HG03025 (cell line): Measurements from ENCODE around the gene CLN6.
A peak's percentile ranks its signal among the peaks of the same experiment; 100 is the strongest.
"Not testable (repeated sequence)": the region's sequence is repeated elsewhere in the genome, so short reads cannot be mapped to it uniquely, and the experiment has no call there.

Source experiments
- ATAC-seq: cut with Tn5 transposase; IDR thresholded peaks from one replicate; pipeline ENCODE4 v1.9.1; 2021; ENCODE audit warnings: mild to moderate bottlenecking, moderate library complexity; ENCODE audit not compliant: unreplicated experiment, low FRiP score

CLN6 gene

GRCh38 chr15:68256675-68257450 lies 27.3 kb upstream of the CLN6 start:
- no peak for ATAC-seq

- ATAC-seq, result no peak
Observed at GRCh38 chr15:68252925-68253534, 23.5 kb upstream of the CLN6 start.

GRCh38 chr15:68249058-68249713 lies 19.7 kb upstream of the CLN6 start:
- ATAC-seq, result no peak

- no peak for ATAC-seq
Observed at GRCh38 chr15:68244235-68244634, 14.7 kb upstream of the CLN6 start.

DNA sequence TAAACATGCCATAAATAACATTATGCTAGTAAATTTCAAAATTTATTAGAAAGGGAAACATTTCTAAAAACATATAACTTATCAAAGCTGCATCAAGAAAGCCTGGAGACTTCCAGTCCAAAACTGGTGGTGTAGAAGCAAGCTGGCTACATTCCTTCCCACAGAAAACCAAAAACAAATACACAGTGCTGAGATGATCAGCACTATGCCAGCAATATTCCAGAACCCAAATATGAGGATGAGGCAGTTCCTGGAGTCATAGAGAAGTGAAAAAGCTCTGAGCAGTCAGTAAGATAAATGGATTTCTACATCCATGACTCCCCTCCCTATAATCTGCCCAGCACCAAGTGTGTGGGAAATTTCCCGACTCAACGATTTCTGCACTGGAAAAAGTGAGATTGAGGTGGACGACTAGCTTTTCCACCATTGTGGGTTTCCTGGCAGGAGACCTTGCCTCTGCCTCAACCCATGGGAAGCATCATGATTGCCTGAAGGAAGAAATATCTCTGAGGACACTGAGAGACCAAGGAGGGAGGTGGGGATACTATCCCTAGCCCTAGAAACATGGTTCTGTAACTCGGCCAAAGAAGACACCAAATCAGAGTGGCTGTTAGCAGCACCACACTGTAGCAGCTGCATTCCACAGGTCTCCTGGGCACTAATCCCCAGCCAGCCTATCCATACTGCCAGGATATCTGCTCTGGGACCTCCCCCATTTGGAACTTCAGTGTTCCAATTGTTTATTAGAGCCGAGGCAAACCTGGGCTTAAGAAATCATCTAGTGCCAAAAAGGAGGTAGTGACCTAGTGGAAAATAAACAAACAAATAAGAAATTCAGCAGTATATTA lies 11.8 kb upstream of the CLN6 start:
- no peak for ATAC-seq

DNA sequence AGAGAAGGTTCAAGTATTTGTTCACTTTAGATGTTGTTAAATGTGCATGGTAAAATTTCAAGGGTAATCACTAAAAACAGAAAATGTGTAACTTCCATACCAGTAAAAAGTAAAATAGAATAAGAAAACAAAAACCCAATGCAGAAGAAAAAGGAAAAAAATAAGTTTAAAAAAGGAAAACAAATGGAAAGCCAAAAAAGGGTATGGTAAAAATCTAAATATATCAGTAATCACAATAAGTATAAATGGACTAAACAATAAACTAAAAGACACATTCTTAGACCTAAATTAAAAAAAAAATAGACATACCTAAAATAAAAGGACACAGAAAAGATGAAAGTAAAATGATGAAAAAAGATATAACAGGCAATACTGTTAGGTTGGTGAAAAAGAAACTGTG lies 9.5 kb upstream of the CLN6 start:
- ATAC-seq, result no peak

- no peak for ATAC-seq
Observed at GRCh38 chr15:68235022-68235421, 5.5 kb upstream of the CLN6 start.

GRCh38 chr15:68234520-68234919 lies 5.0 kb upstream of the CLN6 start:
- ATAC-seq, result not testable (repeated sequence)

GRCh38 chr15:68234060-68234459 lies 4.5 kb upstream of the CLN6 start:
- no peak for ATAC-seq

DNA sequence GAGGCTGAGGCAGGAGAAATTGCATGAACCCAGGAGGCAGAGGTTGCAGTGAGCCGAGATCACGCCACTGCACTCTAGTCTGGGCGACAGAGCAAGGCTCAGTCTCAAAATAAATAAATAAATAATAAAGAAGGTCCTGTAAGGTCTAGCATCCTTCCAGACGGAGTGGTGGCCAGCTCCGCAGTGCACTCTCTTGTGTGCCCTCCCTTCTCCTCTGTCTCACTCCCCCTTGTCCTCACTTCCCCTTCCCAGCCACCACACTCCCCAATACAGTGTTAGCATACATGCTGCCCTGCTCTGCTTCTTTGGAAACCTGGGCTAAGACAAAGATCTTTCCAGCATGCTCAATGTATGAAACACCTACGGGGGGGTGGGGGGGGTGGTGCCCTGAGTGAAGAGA lies 3.4 kb upstream of the CLN6 start:
- no peak for ATAC-seq

DNA sequence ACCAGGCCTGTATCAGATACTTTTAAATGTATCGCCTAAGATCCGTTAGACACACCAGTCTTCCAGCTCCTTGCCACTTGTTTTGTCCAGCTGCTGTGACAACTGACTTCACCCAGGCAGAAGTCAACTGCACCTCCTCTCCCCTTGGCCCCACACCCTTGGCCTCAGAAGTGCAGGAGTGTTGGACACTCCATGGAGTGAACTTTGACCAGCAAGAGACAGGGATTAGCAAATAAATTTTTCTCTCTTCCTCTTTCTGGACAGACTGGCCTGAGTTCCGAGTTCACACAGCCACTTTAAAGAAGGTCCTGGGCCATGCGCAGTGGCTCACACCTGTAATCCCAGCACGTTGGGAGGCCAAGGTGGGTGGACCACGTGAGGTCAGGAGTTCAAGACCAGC lies 2.9 kb upstream of the CLN6 start:
- no peak for ATAC-seq

DNA sequence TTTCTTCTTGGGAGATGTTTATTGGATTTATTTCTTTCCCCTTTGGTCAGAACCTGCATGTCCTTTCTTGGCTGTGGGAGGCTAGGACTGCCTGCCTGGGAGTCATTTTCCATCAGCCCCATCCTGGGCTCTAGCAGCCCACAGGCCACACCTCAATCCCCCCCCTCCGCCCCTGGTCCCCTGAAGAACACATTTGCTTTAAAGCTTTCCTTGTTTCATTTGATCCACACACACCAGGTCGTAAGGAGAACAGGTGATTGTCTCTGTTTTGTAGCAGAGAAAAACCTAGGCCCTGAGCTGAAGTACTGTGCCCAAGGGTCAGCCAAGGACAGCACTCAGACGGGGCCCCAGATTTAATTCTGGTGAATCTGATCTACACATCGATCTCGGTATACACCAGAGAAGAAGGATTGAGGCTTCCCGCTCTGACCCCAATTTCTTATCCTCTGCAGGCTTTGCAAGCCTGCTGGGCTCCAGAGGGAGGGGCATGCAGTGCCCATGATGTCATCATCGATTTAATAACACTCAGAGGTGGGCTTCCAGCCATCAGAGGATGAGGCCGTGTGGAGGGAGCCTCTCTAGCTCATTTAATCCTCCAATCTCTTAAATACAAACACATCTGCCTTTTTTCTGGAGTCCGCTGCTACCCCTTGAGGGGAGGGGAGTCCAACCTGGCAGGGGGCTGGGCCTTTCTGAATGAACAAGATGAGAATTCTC lies 1.7 kb upstream of the CLN6 start:
- no peak for ATAC-seq

GRCh38 chr15:68230157-68231100 lies 901 bp upstream of the CLN6 start:
- ATAC-seq, result no peak

- ATAC-seq, result peak; percentile 15
Observed at GRCh38 chr15:68228971-68229385, 550 bp downstream of the CLN6 start.

GRCh38 chr15:68228143-68228970 lies 1.2 kb downstream of the CLN6 start:
- ATAC-seq, result no peak

- ATAC-seq, result no peak
Observed at GRCh38 chr15:68227643-68228142, 1.8 kb downstream of the CLN6 start.

DNA sequence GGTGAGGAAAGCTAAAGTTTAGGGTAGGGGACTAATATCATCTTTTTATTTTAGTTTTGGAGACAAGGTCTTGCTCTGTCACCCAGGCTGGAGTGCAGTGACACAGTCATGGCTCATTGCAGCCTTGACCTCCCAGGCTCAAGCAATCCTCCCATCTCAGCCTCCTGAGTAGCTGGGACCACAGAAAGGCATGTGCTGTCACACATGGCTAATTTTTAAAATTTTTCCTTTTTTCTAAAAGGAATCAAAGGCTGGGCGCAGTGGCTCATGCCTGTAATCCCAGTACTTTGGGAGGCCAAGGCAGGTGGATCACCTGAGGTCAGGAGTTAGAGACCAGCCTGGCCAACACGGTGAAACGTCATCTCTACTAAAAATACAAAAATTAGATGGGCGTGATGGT lies 4.1 kb downstream of the CLN6 start:
- ATAC-seq, result not testable (repeated sequence)
